HL-60 (cell line): ENCODE measurements around the gene CNR1.

Experiments
- DNase-seq, 2 experiments: peaks; one replicate each; pipeline ENCODE4 v3.0.0-alpha.2; 2010 to 2020; ENCODE audit warnings: low read depth in 1 of 2, low spot score in 1 of 2
- H3K27ac ChIP-seq: fragments of 250-450 bp; sonication (Bioruptor Pico); replicated peaks from 2 replicates; pipeline ENCODE4 v1.5.1; 2020; ENCODE audit warnings: mild to moderate bottlenecking, moderate library complexity
- H3K27me3 ChIP-seq: fragments of 250-450 bp; sonication (Bioruptor Pico); 2 replicates; pipeline ENCODE4 v1.5.1; 2021; ENCODE audit warnings: mild to moderate bottlenecking, moderate library complexity; ENCODE audit not compliant: insufficient read depth, poor library complexity, severe bottlenecking
- H3K4me3 ChIP-seq: replicated peaks from 2 replicates; pipeline ENCODE4 v1.5.1; 2011; ENCODE audit warnings: mild to moderate bottlenecking, control low read depth, low read length; ENCODE audit not compliant: insufficient read depth
- CTCF ChIP-seq: IDR thresholded peaks from one replicate; pipeline ENCODE4 v1.5.1; 2011; ENCODE audit warnings: low read length, control low read depth, inconsistent platforms; ENCODE audit not compliant: insufficient read depth
- GABPA ChIP-seq: IDR thresholded peaks from 2 replicates; pipeline ENCODE4 v1.6.1; 2012; ENCODE audit warnings: low read depth
- POLR2AphosphoS5 ChIP-seq: IDR thresholded peaks from 2 replicates; pipeline ENCODE4 v1.6.1; 2012; ENCODE audit warnings: low read depth
- REST ChIP-seq: IDR thresholded peaks from 2 replicates; pipeline ENCODE4 v1.6.1; 2012; ENCODE audit warnings: low read depth; ENCODE audit not compliant: insufficient replicate concordance
- SPI1 ChIP-seq: IDR thresholded peaks from 2 replicates; pipeline ENCODE4 v1.6.1; 2012; ENCODE audit warnings: low read depth, mild to moderate bottlenecking, borderline replicate concordance

CNR1 gene

GRCh38 chr6:88144637-88145297, 21.4 kb downstream of the CNR1 start:
- H3K27me3 ChIP-seq, result no peaks in the 10 kb centered on the region
- no peak overlapping the region for H3K27ac ChIP-seq
- no peak for DNase-seq
- no peak for TF ChIP-seq REST
- no peak for TF ChIP-seq GABPA
- TF ChIP-seq POLR2AphosphoS5, result no peak
- TF ChIP-seq CTCF, result no peak
- no peak for TF ChIP-seq SPI1
- no peak overlapping the region for H3K4me3 ChIP-seq

- H3K27me3 ChIP-seq, result no peaks in the 10 kb centered on the region
- H3K27ac ChIP-seq, result no peak overlapping the region
- no peak for TF ChIP-seq REST
- no peak for TF ChIP-seq CTCF
- no peak for TF ChIP-seq SPI1
- no peak for TF ChIP-seq POLR2AphosphoS5
- no peak for TF ChIP-seq GABPA
- H3K4me3 ChIP-seq, result no peak overlapping the region
- DNase-seq, result no peak
These were observed 22.6 kb downstream of the CNR1 start for GRCh38 chr6:88143421-88144157.

GRCh38 chr6:88142297-88142668, 23.9 kb downstream of the CNR1 start:
- Histone ChIP-seq H3K27me3 (no peaks in the 10 kb centered on the region), H3K4me3 (no peak overlapping the region), H3K27ac (no peak overlapping the region)
- no peak for DNase-seq
- no peak for TF ChIP-seq POLR2AphosphoS5
- no peak for TF ChIP-seq SPI1
- no peak for TF ChIP-seq REST
- TF ChIP-seq CTCF, result no peak
- TF ChIP-seq GABPA, result no peak
